GM18520 (cell line): ENCODE data around the gene AQP9.

Experiments used
- ATAC-seq: cut with Tn5 transposase; IDR thresholded peaks from one replicate; pipeline ENCODE4 v1.9.1; 2021; ENCODE audit not compliant: unreplicated experiment

Gene AQP9

DNA sequence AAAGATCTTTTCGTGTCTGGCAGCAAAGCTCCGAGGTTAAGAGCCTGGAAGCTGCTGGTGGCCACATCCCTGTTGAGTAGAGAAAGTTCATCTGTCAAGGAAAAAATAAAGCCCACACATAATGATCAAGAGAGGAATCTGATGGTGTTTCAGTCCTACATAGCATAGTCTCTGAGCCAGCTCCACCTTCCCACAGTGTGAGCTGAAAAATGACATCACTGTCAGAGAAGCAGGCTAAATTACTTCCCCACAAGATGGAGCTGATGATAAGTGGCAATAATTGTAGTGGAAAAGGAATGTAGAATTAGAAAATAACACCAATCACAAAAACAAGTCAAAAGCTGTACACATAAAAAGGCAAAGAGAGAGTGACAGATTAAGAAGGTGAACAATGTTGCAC lies 84.5 kb downstream of the AQP9 start:
- no peak for ATAC-seq

DNA sequence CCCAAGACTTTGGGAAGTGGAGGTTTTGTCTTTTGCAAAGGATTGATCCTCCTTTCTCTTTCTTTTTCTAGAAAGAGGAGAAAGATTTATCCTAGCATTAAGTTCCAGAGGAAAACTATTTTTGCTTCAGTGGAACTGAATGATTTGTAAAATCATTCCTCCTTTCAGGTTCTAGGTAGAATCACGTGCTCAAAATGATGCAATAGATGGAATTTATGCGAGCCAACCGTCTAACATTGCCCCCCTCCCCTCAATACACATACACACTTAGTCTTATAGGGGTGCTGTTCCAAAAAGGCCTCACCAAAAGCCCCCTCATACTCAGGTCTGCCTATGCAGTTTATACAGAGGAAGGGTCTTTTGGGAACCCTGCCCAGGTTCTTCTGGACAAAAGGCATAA lies 85.3 kb downstream of the AQP9 start:
- ATAC-seq = no peak

DNA sequence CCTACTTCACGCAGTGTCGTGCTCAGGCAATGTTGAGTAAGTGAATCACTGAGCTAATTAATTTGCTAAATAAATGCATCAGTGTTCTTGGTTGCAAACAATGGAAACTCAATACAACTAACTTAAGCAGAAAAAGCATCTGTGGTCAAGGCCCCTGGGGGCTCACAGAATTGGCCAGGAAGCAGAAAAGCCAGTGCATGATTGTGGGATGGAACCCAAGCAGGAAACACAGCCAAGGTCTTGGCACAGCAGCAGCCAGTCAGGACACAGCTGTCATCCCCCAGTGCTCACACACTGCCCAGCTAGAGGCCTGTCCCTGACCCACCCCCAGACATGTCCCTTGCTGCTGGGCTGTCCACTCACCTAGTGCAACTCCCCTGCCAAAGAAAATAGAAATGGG lies 85.9 kb downstream of the AQP9 start:
- ATAC-seq = no peak

DNA sequence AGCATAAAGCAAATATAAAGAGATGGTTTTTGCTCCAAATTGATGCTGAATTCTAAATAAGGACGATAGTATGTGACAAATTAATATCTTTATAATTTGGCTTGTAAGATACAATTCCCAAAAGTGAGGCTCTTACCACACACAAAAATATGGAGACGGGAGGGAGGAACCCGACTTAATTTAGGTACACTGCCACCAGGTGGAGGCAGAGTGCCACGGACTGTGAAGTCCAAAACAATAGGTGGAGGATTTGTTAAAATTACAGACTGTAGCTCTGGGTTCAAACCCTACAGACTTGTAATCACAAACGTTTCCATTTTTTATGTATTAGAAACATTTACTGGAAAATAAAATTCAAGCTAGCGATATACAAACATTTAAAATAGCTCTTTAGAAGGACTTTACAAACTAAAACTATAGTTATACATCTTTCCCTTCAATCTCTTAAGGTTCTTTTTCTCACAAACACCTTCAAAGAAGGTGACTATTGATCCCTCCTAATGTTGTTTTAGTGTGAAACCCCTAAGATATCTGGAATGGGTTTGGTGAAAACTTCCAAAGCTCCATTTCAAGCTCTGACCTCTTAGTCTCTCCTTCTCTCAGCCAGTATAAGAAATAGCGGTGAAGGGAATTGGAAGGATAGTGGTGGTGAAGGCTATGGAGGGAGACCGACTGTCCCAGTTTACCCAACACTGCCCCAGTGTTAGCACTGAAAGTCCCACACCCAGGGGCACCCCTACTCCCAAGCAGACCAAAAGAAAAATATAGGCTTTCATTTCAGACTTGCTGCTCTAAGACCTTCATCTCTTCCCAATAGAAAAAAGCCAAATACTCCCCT lies 89.7 kb downstream of the AQP9 start:
- no peak for ATAC-seq

- ATAC-seq = no peak
Measured at GRCh38 chr15:58228718-58229117, 90.5 kb downstream of the AQP9 start.

- ATAC-seq = no peak
Measured at GRCh38 chr15:58229297-58229768, 91.2 kb downstream of the AQP9 start.

DNA sequence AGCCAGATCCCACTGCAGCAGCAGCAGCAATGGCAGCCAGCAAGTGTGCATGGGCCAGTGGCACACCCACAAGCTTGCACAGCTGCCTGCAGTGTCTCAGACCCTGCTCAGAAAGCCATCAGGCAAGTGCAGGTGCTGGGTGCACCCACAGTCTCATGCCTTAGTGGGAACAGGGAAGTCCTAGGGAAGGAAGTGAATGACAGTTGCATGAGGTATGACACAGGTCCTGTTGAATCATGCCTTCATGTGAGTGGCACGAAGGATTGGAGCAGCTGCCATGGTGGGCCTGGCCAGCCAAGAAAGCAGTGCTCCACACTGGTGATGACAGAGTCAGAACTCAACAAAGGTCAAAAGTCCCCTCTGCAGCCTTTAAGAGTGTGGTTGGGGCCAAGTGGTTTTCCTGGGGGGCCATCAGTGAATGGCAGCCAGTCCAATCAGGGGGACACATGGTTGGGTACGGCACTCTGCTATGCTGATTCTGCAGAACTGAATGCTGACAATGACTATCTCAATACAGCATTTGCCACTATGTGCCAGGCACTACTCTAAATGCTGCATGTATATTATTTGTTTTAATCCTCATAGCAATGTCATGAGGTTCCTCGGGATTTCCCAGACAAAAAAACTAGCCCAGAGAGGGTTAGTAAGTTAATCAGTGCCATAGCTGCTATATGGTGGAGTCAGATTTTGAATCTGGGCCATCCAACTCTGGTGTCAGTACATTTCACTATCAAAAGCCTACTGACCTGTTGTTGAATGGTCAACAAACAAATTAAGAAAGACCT lies 94.3 kb downstream of the AQP9 start:
- no peak for ATAC-seq

GRCh38 chr15:58233341-58233740 lies 95.2 kb downstream of the AQP9 start:
- no peak for ATAC-seq
